Upper lobe of left lung (tissue), 6 donors: Measurements from ENCODE around the gene SETDB1. TPM values are rescaled to one million over a fixed set of nuclear protein-coding genes. Genes with fewer than 3 reads are reported as not detected.
"Not testable (repeated sequence)": the region's sequence is repeated elsewhere in the genome, so short reads cannot be mapped to it uniquely, and the experiment has no call there.

ENCODE experiments used
- ATAC-seq, 2 donors: fragments of 200-7000 bp; cut with Tn5 transposase; one replicate each; pipeline ENCODE4 v1.9.1; 2022; ENCODE audit warnings: mild to moderate bottlenecking in 2 of 2, moderate library complexity in 2 of 2; ENCODE audit not compliant: low FRiP score in 2 of 2
- DNase-seq, 2 donors: peaks; one replicate each; pipeline ENCODE4 v3.0.0-alpha.2; 2019 to 2020
- H3K27ac ChIP-seq, 4 donors: fragments of 200-600 bp; sonication (generic); one replicate each; pipeline ENCODE4 v1.5.1; 2016 to 2019
- H3K27me3 ChIP-seq, 4 donors: fragments of 200-600 bp; sonication (generic); one replicate each; pipeline ENCODE4 v1.5.1; 2017 to 2019
- H3K36me3 ChIP-seq, 4 donors: fragments of 200-600 bp; sonication (generic); one replicate each; pipeline ENCODE4 v1.5.1; 2016 to 2019
- H3K4me1 ChIP-seq, 4 donors: fragments of 200-600 bp; sonication (generic); one replicate each; pipeline ENCODE4 v1.5.1; 2018 to 2019
- H3K4me3 ChIP-seq, 4 donors: fragments of 200-600 bp; sonication (generic); one replicate each; pipeline ENCODE4 v1.5.1; 2017 to 2019; ENCODE audit warnings: mild to moderate bottlenecking in 2 of 4, moderate library complexity in 1 of 4
- H3K9me3 ChIP-seq, 4 donors: fragments of 200-600 bp; sonication (generic); one replicate each; pipeline ENCODE4 v1.5.1; 2018 to 2019
- EP300 ChIP-seq, 4 donors: sonication (generic); formaldehyde crosslinking; IDR thresholded peaks; one replicate each; pipeline ENCODE4 v1.5.1; 2017; ENCODE audit warnings: antibody characterized with exemption in 4 of 4, control low read depth in 2 of 4
- POLR2A ChIP-seq, 4 donors: fragments of 450-650 bp; IDR thresholded peaks; one replicate each; pipeline ENCODE4 v1.5.1; 2016 to 2017; ENCODE audit warnings: antibody characterized with exemption in 4 of 4, mild to moderate bottlenecking in 2 of 4
- POLR2AphosphoS5 ChIP-seq, 2 donors: sonication (generic); formaldehyde crosslinking; IDR thresholded peaks; one replicate each; pipeline ENCODE4 v1.5.1; 2017; ENCODE audit warnings: antibody characterized with exemption in 2 of 2
- WGBS, 2 donors: methylation state at CpG; one replicate each; pipeline ENCODE4 v1.1.5; 2017 to 2018; 5-methylcytosine and 5-hydroxymethylcytosine counted together
- total RNA-seq, 6 donors: library from RNA; depleted of rRNA in 4 of 6; stranded (reverse); fragments of >200 nt in 4 of 6; gene quantifications; one replicate each; pipeline versions ENCODE4 v1.1.0 to v1.2.1, GENCODE V29; 2016 to 2021
- TF ChIP-seq, protein P1 (sequence below), 6 experiments: fragments of 450-650 bp in 4 of 6; fragments of 200-600 bp in 2 of 6; sonication (generic) in 2 of 6; IDR thresholded peaks; one replicate each; pipeline ENCODE4 v1.5.1; 2016 to 2019; ENCODE audit warnings: antibody characterized with exemption in 6 of 6
- donor health status: DM: no; HTN: no; CAD: no; lungs with moderate emphysema.
- donor health status: DM: no; HTN: yes; CAD: no; lungs with severe emphysema.

SETDB1 gene
- total RNA-seq, 6 donors from 2014 or later, result 26.8 to 88.0 (median 40.3) TPM

DNA sequence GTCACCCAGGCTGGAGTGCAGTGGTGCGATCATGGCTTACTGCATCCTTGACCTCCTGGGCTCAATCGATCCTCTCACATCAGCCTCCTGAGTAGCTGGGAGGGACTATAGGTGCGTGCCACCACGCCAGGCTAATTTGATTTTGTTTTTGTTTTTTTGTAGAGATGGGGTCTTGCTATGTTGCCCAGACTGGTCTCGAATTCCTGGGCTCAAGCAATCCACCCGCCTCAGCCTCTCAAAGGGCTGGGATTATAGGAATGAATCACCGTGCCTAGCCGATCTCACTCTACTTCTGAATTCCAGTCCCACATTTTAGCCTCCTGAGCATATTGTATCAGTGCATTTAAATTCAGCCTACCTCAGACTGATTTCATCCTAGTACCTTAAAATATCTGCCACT is 37.4 kb upstream of the SETDB1 start:
- Histone ChIP-seq H3K36me3 (no peaks in the 10 kb centered on the region), H3K4me1 (no peaks in the 10 kb centered on the region), H3K9me3 (no peaks in the 10 kb centered on the region), H3K27me3 (no peaks in the 10 kb centered on the region), H3K27ac (no peak overlapping the region), H3K4me3 (no peak overlapping the region)
- no peak for TF ChIP-seq POLR2AphosphoS5 (IDR thresholded peaks at IDR 0.05)
- no peak for TF ChIP-seq POLR2A (IDR thresholded peaks at IDR 0.05)
- TF ChIP-seq, protein P1, sequence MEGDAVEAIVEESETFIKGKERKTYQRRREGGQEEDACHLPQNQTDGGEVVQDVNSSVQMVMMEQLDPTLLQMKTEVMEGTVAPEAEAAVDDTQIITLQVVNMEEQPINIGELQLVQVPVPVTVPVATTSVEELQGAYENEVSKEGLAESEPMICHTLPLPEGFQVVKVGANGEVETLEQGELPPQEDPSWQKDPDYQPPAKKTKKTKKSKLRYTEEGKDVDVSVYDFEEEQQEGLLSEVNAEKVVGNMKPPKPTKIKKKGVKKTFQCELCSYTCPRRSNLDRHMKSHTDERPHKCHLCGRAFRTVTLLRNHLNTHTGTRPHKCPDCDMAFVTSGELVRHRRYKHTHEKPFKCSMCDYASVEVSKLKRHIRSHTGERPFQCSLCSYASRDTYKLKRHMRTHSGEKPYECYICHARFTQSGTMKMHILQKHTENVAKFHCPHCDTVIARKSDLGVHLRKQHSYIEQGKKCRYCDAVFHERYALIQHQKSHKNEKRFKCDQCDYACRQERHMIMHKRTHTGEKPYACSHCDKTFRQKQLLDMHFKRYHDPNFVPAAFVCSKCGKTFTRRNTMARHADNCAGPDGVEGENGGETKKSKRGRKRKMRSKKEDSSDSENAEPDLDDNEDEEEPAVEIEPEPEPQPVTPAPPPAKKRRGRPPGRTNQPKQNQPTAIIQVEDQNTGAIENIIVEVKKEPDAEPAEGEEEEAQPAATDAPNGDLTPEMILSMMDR (IDR thresholded peaks at IDR 0.05), result no peak
- TF ChIP-seq EP300 (IDR thresholded peaks at IDR 0.05), result no peak
- no peak for ATAC-seq
- DNase-seq, result no peak
- 86 to 96% methylated on average over 8 of the region's 8 CpGs for WGBS, 2 donors

DNA sequence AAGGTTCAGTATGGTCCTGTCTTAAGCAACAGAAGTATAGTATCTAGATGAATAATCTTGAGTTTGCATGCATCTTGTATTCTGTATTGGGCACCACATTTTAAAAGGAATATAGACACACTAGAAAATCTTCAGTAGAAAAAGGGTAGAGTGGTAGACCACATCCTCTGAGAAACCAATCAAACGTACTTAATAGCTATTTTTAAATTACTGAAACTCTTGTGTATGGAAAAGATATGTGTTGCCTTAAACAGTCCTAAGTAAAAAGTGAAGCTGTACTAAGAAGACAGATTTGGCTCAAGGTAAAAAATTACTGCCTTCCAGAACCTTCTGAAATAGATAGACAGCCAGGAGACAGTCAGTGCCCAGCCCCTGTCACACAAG is 36.1 kb upstream of the SETDB1 start:
- no peaks in the 10 kb centered on the region for H3K27me3 ChIP-seq
- TF ChIP-seq POLR2AphosphoS5 (IDR thresholded peaks at IDR 0.05), result no peak
- no peak for TF ChIP-seq EP300 (IDR thresholded peaks at IDR 0.05)
- TF ChIP-seq, protein P1 (IDR thresholded peaks at IDR 0.05), result no peak
- no peak for TF ChIP-seq POLR2A (IDR thresholded peaks at IDR 0.05)
- ATAC-seq (no peak), DNase-seq (no peak)
- no peak overlapping the region for H3K4me3 ChIP-seq
- no peak overlapping the region for H3K27ac ChIP-seq
- no peaks in the 10 kb centered on the region for H3K9me3 ChIP-seq
- no peaks in the 10 kb centered on the region for H3K36me3 ChIP-seq
- H3K4me1 ChIP-seq, result no peaks in the 10 kb centered on the region
- 45 to 53% methylated on average over 1 of the region's 1 CpG for WGBS, 2 donors

DNA sequence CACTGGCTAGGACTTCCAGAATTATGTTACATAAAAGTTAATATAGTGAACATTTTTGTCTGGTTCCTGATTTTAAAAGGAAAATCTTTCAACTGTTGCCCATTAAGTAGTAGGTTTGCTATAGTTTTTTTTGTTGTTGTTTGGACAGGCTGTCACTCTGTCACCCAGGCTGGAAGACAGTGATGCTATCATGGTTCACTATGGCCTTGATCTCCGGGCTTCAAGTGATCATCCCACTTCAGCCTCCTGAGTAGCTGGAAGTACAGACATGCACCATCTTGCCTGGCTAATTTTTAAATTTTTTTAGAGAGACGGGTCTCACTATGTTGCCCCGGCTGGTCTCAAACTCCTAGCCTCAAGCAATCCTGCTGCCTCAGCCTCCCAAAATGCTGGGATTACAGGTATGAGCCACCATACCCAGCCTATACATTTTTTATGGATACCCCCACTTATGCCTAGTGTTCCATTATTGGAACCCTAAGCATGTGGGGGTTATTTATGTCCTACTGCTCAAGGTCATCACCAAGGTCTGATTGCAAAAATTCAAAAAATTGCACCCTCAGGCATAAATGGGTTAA is 32.7 kb upstream of the SETDB1 start:
- Histone ChIP-seq H3K4me3 (no peak overlapping the region), H3K36me3 (no peaks in the 10 kb centered on the region), H3K9me3 (no peaks in the 10 kb centered on the region), H3K4me1 (no peaks in the 10 kb centered on the region), H3K27me3 (no peaks in the 10 kb centered on the region), H3K27ac (no peak overlapping the region)
- 90 to 95% methylated on average over 3 of the region's 3 CpGs for whole genome bisulfite sequencing, 2 donors
- TF ChIP-seq POLR2A (IDR thresholded peaks at IDR 0.05), result no peak
- TF ChIP-seq, protein P1 (IDR thresholded peaks at IDR 0.05), result no peak
- no peak for TF ChIP-seq POLR2AphosphoS5 (IDR thresholded peaks at IDR 0.05)
- no peak for TF ChIP-seq EP300 (IDR thresholded peaks at IDR 0.05)
- DNase-seq (no peak), ATAC-seq (no peak)

DNA sequence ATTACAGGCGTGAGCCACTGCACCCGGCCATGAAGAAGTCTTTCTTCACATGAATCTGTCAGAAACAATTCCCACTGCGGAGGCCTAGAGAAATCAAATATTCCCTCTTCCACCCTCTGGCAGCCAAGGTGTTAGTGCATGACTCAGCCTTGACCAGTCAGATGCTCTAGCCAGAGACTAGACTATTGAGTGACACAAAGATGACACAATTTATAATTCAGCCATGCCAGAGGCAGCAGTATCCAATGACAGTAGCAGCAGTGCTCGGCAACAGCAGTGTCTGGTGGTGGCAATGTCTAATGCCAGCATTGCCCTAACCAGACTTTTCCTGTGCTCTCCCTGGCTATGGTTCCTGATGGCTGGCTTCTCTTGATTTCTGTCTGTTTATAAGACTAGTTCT is 30.5 kb upstream of the SETDB1 start:
- DNase-seq (no peak), ATAC-seq (no peak)
- TF ChIP-seq, protein P1 (IDR thresholded peaks at IDR 0.05), result no peak
- no peak for TF ChIP-seq EP300 (IDR thresholded peaks at IDR 0.05)
- TF ChIP-seq POLR2AphosphoS5 (IDR thresholded peaks at IDR 0.05), result no peak
- no peak for TF ChIP-seq POLR2A (IDR thresholded peaks at IDR 0.05)
- H3K4me1 ChIP-seq, result no peaks in the 10 kb centered on the region
- no peaks in the 10 kb centered on the region for H3K36me3 ChIP-seq
- WGBS, 2 donors, result 81 to 89% methylated on average over 4 of the region's 4 CpGs
- no peaks in the 10 kb centered on the region for H3K9me3 ChIP-seq
- no peak overlapping the region for H3K4me3 ChIP-seq
- no peak overlapping the region for H3K27ac ChIP-seq
- H3K27me3 ChIP-seq, result no peaks in the 10 kb centered on the region

DNA sequence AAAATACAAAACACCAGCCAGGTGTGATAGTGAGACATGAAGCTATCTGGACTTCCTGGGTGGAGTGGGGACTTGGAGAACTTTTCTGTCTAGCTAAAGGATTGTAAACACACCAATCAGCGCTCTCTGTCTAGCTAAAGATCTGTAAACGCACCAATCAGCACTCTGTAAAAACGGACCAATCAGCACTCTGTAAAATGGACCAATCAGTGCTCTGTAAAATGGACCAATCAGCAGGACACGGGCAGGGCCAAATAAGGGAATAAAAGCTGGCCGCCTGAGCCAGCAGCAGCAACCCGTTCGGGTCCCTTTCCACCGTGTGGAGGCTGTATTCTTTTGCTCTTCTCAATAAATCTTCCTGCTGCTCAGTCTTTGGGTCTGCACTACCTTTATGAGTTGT is 26.4 kb upstream of the SETDB1 start:
- H3K9me3 ChIP-seq, H3K4me1 ChIP-seq, H3K27ac ChIP-seq, H3K27me3 ChIP-seq, DNase-seq, ATAC-seq, H3K36me3 ChIP-seq, H3K4me3 ChIP-seq: not testable (repeated sequence)
- 88% methylated on average over 8 of the region's 8 CpGs for WGBS, 2 donors
